C4-2B (cell line): ENCODE measurements around the gene FGD6.

ENCODE experiments used
- ZFX ChIP-seq: fragments of 450-650 bp; IDR thresholded peaks from 2 replicates; pipeline ENCODE4 v1.6.1; 2017
- TF ChIP-seq, protein P1 (sequence below): fragments of 450-650 bp; conservative IDR thresholded peaks from 2 replicates; pipeline ENCODE4 v1.5.1; 2017; ENCODE audit warnings: mild to moderate bottlenecking

DNA sequence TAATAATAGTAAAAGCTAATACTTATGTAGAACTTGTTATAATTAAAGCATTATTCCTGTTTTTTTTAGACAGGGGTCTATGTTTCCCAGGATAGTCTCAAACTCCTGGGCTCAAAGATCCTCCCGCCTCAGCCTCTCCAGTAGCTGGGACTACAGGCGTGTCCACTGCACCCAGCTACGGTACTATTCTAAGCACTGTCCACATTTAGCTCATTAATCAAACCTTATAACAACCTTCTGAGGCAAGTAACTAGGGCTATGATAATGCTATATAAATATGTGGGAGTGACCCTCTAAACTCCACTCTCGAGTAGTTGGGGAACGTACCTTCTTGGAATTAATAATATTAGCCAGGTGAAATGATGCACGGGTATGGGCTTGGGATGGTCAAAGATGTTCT is 83.2 kb downstream of the FGD6 start:
- TF ChIP-seq, protein P1, sequence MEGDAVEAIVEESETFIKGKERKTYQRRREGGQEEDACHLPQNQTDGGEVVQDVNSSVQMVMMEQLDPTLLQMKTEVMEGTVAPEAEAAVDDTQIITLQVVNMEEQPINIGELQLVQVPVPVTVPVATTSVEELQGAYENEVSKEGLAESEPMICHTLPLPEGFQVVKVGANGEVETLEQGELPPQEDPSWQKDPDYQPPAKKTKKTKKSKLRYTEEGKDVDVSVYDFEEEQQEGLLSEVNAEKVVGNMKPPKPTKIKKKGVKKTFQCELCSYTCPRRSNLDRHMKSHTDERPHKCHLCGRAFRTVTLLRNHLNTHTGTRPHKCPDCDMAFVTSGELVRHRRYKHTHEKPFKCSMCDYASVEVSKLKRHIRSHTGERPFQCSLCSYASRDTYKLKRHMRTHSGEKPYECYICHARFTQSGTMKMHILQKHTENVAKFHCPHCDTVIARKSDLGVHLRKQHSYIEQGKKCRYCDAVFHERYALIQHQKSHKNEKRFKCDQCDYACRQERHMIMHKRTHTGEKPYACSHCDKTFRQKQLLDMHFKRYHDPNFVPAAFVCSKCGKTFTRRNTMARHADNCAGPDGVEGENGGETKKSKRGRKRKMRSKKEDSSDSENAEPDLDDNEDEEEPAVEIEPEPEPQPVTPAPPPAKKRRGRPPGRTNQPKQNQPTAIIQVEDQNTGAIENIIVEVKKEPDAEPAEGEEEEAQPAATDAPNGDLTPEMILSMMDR, result no peak
- no peak for TF ChIP-seq ZFX
